Pulmonary artery endothelial cell (primary cell): ENCODE data around the gene TXNDC16. TPM values are rescaled to one million over a fixed set of nuclear protein-coding genes. Genes with fewer than 3 reads are reported as not detected.
"Not testable (repeated sequence)": the region's sequence is repeated elsewhere in the genome, so short reads cannot be mapped to it uniquely, and the experiment has no call there.

Experiments used
- DNase-seq: peaks from one replicate; pipeline ENCODE4 v3.0.0-alpha.2; 2011; ENCODE audit warnings: low read depth, low spot score
- total RNA-seq: library from RNA; depleted of rRNA; stranded (reverse); fragments of >200 nt; gene quantifications from 2 replicates; pipeline ENCODE4 v1.2.3, GENCODE V29; 2014

The TXNDC16 gene
- total RNA-seq, 1 donor from 2014 or later = 3.4 TPM

- DNase-seq = no peak
These were observed 13.7 kb downstream of the TXNDC16 start for GRCh38 chr14:52538623-52539022.

DNA sequence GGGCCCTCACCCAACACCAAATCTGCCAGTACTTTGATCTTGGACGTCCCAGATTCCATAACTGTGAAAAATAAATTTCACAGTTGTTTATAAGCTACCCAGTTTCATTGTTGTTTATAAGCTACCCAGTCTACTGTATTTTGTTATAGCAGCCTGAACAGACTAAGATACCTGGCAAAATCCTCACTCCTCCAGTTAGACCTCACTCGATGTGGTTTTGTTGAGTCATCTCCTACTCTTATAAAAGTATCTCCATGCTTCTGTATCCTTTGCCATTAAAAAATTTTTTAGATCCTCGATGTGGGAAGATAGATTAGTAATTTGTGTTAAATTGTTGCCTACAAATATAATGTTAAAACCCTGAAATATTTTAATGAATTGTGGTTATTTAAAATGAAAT, 16.0 kb downstream of the TXNDC16 start:
- no peak for DNase-seq

DNA sequence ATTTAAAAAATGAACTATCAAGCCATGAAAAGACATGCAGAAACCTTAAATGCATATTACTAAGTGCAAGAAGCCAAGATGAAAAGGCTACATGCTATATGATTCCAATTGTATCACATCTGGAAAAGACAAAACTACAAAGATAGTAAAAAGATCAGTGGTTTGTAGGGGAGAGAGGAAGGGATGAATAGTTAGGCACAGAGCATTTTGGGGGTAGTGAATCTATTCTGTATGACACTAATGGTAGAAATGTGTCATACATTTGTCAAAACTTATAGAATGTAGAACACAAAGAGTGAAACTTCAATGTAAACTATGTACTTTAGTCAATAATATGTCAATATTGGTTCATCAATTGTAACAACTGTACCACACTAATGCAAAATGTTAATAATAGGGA, 20.8 kb downstream of the TXNDC16 start:
- DNase-seq = no peak

GRCh38 chr14:52527052-52527451, 25.3 kb downstream of the TXNDC16 start:
- no peak for DNase-seq

DNA sequence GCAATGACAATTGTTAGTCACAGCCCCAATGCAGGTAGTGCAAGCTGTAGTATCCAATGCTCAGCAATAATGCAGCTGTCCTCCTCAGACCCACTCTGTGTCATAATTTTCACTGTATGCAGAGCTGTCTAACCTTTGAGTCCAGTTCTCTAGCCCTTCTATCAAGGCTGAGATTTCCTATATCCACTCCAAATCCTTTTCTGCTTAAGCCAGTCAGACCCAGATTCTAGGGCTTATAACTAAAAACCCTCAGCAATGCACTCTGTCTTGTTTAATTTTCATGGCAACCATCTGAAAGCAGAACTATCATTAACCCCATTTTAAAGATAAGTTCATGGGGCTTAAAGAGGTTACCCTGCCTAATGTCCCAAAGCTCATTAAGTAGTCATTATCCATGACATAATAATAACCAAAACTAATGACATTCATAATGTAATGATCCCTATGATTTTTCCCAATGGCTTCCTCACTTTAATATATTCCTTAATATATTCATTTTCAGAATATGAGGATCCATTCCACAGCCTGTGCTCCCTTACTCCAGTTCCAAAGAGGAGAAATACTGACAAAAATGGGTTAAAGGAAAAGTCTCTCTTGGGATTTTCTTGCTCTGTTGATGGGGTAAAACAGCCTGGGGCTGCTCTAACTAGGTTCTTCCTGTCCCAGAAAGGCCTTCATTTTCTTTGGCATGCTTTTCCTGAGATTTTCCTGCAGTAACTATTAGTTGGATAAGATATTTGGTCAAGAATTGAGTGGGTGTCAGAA, 29.5 kb downstream of the TXNDC16 start:
- DNase-seq = no peak

DNA sequence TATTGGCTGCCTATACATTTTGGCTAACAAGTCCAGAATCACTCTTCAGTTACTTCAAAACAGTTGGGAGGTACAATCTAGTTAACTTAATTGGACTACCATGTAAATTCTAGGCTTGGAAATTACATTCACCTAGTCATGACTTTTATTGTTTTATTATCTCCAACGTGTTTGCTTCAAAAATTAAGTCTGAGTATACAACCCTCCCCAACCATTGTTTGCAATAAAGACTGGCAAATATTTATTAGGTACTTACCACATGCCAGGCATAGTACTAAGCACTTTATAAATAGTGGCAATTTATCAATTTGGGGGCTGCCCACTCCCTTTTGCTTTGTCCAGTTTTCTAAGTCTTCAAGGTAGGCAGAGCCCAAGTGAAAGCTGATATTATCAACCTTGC, 30.3 kb downstream of the TXNDC16 start:
- DNase-seq = no peak

GRCh38 chr14:52514046-52514811, 38.1 kb downstream of the TXNDC16 start:
- no peak for DNase-seq

GRCh38 chr14:52513249-52513648, 39.1 kb downstream of the TXNDC16 start:
- no peak for DNase-seq

GRCh38 chr14:52494444-52494843, 57.9 kb downstream of the TXNDC16 start:
- no peak for DNase-seq

GRCh38 chr14:52485350-52485960, 66.8 kb downstream of the TXNDC16 start:
- DNase-seq = no peak

DNA sequence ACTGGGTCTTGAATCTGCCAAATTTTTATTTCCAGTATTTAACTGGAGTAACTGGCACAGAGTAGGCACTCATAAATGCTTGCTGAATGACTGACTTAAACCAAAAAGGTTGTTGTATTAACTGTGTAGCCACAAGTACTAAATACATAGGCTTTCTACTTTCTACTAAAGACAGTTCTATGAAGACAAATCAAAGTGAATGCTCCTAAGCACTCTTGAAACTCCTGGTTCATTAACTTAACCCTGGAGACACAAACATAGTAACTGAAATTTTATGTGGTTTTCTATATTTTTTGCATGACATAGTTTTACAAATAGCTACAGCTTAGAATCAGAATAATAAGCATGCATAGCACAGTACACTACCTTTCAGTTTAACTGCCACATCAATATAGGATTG, 70.4 kb downstream of the TXNDC16 start:
- DNase-seq = no peak

- no peak for DNase-seq
These were observed 78.7 kb downstream of the TXNDC16 start for GRCh38 chr14:52473557-52473956.

DNA sequence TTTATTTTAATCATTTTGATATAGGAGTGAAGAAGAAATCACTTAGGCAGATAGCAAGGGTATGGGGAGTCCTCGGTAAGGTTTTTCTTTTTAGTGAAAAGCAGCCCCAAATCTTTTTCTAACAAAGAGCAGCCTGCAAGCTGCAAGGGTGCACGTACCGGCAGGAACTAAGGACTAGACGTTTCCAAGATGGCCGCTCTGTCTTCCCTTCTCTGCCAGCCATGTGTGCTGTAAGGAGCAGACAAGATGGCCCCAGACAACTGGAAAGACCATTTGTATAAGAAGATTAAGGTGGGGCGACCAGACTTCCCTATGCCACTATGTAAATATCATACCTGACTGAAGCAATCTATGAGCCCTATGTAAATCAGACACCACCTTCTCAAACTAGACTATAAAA, 79.6 kb downstream of the TXNDC16 start:
- no peak for DNase-seq

- not testable (repeated sequence) for DNase-seq
These were observed 80.1 kb downstream of the TXNDC16 start for GRCh38 chr14:52472251-52472650.

GRCh38 chr14:52467515-52468266, 84.6 kb downstream of the TXNDC16 start:
- DNase-seq = no peak

DNA sequence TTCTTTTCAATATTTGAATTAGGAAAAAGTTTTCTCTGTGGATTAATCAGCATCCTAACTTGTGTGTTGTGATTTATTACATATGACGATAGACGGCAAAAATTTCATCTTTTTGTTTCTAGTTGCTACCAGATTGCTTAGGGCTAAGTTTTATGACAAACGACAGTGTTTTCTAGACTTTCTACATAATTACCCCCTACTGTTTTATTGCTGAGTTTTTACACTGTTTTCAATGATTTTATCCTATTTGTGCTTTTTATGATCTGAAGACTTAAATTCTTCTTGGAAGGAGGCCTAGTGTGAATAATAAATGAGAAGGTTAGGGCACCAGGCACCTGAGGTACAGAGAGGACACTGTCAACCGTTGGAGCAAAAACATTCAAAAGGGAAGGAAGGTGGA, 88.1 kb downstream of the TXNDC16 start:
- no peak for DNase-seq

- no peak for DNase-seq
These were observed 88.9 kb downstream of the TXNDC16 start for GRCh38 chr14:52463375-52463774.

DNA sequence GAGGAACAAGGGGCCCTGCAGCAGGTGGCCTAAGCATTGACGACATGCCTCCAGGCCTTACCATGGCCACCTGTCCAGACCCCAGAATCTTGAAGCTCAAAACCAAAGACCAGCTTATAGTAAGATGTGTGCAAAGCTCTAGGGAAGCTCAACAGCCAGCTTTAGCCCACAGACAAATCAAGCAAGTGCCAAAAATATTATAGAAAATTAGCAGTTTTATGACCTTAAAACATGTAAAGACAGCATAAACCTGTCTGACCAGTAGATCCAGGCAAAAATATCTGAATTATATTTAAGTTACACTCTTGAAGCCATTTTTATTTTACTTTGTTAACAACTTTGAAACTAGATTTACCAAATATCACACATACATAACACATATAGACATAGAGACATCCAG, 90.6 kb downstream of the TXNDC16 start:
- DNase-seq = no peak

GRCh38 chr14:52458721-52459085, 93.6 kb downstream of the TXNDC16 start:
- DNase-seq = no peak

DNA sequence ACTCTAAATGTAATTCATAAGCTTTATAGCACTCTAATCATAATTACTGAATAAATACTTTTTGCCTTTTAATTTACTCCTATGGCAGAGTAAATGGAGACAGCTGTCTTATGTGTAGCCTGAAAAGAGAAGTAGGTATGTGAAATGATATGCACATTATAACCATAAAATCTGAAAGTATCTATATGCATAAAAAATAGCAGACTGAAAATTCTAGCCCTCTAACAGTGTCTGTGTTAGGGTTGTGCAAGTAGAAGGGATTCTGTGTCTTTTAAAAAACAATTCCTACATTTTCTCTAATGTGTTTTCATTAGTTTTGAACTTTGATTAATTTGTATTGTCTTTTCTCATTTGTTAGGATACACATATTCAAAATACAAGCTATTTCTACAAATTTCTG, 94.9 kb downstream of the TXNDC16 start:
- no peak for DNase-seq

DNA sequence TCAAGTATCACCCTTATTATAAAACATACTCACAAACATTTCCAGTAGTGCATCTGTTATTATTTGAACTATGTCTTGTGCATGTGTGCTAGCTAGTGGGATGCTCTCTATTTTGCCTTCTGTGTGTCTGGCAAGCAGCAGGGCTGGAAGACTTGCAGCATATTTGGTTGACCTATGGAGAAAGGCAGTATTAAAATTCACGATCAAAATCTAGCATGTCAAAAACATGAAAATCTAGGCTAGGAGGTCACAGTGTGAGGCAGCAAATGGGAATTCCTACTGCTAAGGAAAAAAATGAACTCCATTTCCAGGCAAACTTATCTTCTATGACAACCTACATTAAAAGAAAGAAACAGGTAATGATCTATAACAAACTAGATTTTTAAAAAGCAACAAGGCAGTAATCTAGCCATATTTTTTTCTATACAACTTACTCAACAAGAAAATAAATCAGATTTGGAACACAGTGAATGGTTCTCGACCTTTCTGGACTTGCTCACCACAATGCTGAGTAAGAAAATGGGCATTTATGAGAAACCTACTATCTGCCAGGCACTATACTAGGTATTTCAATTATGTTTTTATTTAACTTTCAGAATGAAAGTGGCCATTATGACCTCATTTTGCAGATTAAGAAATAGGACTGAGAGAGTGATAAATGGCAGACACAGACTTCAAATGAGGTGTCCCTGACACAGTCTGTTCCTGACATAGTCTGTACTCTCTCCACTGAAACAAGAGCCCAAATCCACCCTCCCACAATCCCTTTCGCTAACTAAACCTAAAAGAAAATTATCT, 96.8 kb downstream of the TXNDC16 start:
- DNase-seq = no peak
